ENCODE data around the gene STIMATE. TPM values are rescaled to one million over a fixed set of nuclear protein-coding genes. Genes with fewer than 3 reads are reported as not detected.
A peak's percentile ranks its signal among the peaks of the same experiment; 100 is the strongest.

The STIMATE gene
- 6.1 TPM for total RNA-seq

- peak; percentile 97 for ATAC-seq
Observed at GRCh38 chr3:52897130-52898122, at the start of gene STIMATE. TSS of gene STIMATE (minus strand) at chr3:52897548. CDS start at chr3:52897450, 98 bp downstream.

DNA sequence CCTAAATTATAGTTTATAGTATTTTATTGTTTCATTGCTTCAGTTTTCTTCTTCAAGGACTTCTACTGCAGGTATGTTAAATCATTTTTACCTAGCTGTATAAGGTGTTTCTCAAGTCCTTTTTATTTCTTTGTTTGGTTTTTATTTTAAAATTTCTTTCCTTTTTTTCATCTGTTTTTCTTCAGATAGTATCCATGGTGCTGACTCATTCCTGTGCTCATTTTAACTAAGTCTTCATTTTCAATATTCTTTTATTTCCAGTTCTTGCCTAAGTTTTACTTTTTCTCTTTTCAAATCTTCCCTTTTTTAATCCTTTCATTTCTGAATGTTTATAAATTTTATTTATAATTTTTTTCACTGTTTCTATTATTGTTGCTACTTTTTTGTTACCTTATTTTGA, 42.3 kb upstream of the STIMATE start:
- no peak for ATAC-seq

DNA sequence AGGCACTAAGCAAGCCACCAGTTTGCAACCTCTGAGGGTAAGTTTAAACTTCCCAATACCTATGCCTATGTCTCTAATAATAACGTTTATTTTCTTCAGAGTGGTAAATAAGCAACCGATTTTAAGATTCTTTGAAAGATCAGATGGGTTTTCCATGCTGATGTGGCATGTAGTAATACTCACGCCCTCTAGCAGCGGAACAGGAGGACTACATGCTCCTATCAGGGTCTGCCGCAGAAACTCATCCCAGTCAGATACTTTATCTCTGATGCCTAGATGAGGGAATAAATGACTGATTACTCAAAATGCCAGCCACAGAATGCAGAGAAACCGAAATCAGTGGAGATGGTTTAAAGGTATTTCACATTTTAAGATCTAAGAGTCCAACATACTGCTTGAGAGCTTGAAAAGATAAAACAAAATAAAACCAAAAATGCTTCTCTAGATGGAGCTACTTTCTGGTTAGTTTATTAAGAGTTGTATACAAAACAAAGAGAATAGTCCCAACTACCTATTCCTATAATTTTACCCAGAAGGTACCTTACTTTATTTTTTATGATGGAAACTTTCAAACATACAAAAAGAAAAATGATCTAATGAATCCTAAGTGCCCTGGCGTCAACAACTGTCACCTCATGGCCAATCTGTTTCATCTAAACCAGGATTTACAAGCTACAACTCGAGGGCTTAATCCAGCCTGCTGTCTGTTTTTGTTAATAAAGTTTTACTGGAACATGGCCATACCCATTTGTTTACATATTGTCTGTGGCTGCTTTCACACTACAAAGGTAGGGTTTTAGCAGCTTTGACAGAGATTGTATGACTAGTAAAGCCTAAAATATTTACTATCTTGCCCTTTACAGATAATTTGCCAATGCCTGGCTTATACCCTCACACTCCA, 37.5 kb upstream of the STIMATE start:
- ATAC-seq, result peak; percentile 69

DNA sequence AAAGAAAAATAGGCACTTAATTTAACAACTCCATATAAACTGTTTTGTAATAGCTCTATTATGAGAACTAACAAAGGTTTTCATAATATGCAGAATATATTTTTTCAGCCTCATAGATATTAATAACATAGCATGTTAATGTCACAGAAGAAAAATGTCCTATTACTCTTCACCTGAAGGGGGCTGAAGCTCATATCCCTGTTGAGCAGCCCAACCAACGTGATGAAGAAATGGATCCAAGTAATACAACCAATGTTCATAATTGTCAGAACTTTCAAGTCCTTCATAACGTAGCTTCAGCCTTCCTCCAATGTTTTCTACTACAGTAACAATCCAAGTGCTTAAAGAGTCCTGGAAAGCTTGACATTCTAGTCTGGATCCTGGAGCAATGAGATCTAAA, 34.5 kb upstream of the STIMATE start:
- no peak for ATAC-seq

- ATAC-seq, result no peak
Observed at GRCh38 chr3:52931328-52931727, 34.0 kb upstream of the STIMATE start.

- ATAC-seq, result no peak
Observed at GRCh38 chr3:52930748-52931147, 33.4 kb upstream of the STIMATE start.

DNA sequence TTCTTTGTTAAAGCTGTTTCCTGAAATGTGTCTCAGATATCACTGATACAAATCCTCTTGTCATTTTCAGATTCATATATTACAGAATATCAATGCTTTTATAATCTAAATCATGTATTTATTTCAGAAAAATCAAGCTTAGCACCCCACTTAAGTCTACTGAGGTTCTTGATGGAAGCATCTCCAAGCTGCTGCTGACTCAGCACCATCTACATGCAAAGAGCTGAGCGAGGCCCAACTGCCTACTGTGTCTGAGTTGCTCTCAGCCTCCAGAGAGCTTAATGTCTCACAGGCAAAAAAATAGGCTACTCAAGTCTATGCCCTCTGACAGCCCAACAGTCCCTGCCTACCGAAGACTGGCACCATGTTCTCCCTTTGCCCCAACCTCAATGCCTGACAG, 29.2 kb upstream of the STIMATE start:
- ATAC-seq, result no peak

DNA sequence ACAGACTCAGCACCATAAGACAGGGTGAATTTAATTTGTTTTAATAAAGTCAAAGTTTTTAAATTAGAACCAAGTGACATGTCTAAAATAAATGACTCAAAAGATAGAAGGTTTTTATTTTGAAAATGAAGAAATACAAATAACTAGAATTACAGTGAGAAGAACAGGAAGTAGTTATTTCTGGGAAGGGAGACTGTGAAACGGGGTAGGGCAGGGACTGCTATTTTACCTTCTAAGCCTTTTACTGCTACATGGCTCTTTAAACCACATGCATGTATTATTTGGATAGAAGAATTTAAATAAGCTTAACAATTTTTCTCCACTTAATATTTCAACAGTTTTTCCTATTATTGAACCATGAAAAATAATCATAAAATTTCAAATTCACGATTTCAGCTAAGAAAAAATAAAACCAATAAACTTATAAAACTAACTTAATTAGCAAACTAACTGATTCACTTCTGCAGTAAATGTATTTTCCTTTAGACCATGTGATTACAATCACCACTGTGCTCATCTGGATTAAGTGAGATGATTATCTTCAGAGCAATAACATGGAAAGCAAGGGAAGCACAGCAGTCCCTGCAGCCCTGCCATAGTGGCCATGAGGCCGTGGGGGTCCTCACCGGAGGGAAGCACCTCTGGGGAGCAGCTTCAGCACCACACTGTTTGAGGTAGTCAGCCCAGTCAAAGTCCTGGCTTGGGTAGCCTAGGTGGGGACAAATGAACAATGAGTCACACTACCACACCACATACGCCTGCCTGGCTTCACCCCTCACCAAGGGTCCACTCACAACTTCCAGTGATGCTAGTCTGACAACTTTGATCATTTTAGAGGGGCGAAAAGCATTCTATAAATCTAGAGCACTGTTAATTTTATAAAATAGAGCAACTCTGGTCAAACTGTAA, 28.3 kb upstream of the STIMATE start:
- no peak for ATAC-seq

GRCh38 chr3:52923963-52924362, 26.6 kb upstream of the STIMATE start:
- ATAC-seq, result no peak

DNA sequence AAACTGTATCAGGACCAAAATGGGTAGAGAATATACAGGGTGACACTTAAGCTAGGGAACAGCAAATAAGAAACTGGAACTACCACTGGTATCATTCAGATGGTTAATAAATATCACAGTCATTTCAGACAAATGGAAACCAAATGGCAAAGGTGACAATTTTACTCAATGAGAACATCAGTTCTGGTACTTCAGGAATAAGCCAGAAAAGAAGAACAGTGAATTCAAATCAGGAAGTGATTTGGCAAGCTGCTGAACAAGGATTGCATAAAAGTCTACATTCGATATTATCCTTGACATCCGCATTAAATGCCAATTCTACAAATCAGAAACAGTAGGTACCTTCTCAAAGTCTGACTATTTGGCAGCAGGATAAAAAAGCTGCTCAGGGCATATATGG, 23.5 kb upstream of the STIMATE start:
- no peak for ATAC-seq

- ATAC-seq, result no peak
Observed at GRCh38 chr3:52917044-52917443, 19.7 kb upstream of the STIMATE start.

- ATAC-seq, result no peak
Observed at GRCh38 chr3:52915294-52915693, 17.9 kb upstream of the STIMATE start.

- no peak for ATAC-seq
Observed at GRCh38 chr3:52912885-52913731, 15.8 kb upstream of the STIMATE start.

- no peak for ATAC-seq
Observed at GRCh38 chr3:52910823-52911222, 13.5 kb upstream of the STIMATE start.

GRCh38 chr3:52907497-52907896, 10.1 kb upstream of the STIMATE start:
- ATAC-seq, result no peak

DNA sequence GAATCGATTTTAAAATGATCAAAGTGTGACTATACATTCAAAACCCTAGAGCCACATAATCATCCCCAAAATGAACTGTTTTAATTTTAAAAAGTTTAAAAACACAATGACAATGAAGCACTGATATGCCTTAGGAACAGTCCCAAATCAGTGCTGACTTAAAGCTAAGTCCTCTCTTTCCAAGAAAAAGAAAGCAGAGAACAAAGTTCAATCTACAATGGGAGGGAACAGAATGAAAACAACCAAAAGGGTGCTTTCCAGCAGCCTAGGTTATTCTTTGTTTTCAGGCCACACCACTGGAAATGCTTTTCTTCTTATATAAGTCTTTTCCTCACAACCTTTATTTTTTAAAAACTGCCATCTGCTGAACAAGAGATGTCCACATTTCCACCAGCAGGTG, 7.2 kb upstream of the STIMATE start:
- no peak for ATAC-seq

- ATAC-seq, result no peak
Observed at GRCh38 chr3:52904000-52904399, 6.7 kb upstream of the STIMATE start.

DNA sequence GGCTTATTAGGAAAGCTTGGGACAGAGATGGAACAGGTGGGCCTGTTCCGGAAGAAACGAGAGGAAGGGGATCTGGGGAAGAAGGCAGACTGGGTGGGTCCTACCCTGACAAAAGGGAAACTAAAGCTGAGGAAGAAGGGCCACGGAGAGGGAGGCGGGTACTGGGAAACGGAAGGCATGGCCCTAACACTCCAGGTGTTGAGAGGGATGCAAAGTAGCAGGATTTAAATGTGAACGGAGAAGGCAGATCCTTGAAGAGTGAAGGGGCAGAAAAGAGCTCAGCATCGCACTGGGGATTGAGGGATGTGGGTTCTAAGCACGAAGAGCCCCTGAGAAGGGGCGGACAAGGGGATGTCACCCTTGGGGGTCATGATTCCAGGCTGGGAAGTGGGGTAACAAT, 735 bp downstream of the STIMATE start:
- no peak for ATAC-seq

- no peak for ATAC-seq
Observed at GRCh38 chr3:52896151-52896550, 1.2 kb downstream of the STIMATE start.

GRCh38 chr3:52895418-52895817, 1.9 kb downstream of the STIMATE start:
- no peak for ATAC-seq

GRCh38 chr3:52894756-52895155, 2.6 kb downstream of the STIMATE start:
- no peak for ATAC-seq
